ENCODE data around the gene STX10.
"Not testable (repeated sequence)": the region's sequence is repeated elsewhere in the genome, so short reads cannot be mapped to it uniquely, and the experiment has no call there.

STX10 gene

GRCh38 chr19:13181747-13182388 lies 31.7 kb upstream of the STX10 start:
- no peak overlapping the region for H3K27ac ChIP-seq (ENCODE audit: insufficient read depth, low read length, poor library complexity, severe bottlenecking)
- DNase-seq = no peak
- H3K36me3 ChIP-seq (ENCODE audit: control insufficient read depth, insufficient read depth, low read length) = no peaks in the 10 kb centered on the region
- H3K9me3 ChIP-seq (ENCODE audit: control insufficient read depth, low read length) = no peaks in the 10 kb centered on the region
- peaks cover 10% of the 10 kb centered on the region for H3K4me1 ChIP-seq (ENCODE audit: control insufficient read depth, insufficient read depth, low read length, poor library complexity, severe bottlenecking)
- no peak overlapping the region for H3K4me3 ChIP-seq (ENCODE audit: insufficient read depth, low read depth, low read length, poor library complexity, severe bottlenecking)
- H3K27me3 ChIP-seq (replicated peaks; ENCODE audit: control insufficient read depth, insufficient read depth, low read length, poor library complexity, severe bottlenecking) = no peaks in the 10 kb centered on the region

DNA sequence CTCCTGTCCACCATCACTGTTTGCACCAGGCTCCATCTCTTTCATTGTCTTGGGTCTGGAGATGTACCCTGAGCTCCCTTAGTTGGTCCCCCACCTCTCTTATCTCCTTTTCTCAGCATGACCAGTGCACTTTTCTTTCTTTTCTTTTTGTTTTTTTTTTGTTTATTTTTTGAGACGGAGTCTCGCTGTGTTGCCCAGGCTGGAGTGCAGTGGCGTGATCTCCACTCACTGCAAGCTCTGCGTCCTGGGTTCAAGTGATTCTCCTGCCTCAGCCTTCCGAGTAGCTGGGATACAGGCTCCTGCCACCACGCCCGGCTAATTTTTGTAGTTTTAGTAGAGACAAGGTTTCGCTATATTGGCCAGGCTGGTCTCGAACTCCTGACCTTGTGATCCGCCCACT lies 28.1 kb upstream of the STX10 start:
- H3K4me3 ChIP-seq (ENCODE audit: insufficient read depth, low read depth, low read length, poor library complexity, severe bottlenecking); H3K9me3 ChIP-seq (ENCODE audit: control insufficient read depth, low read length); H3K36me3 ChIP-seq (ENCODE audit: control insufficient read depth, insufficient read depth, low read length); H3K27me3 ChIP-seq (replicated peaks; ENCODE audit: control insufficient read depth, insufficient read depth, low read length, poor library complexity, severe bottlenecking); DNase-seq; H3K27ac ChIP-seq (ENCODE audit: insufficient read depth, low read length, poor library complexity, severe bottlenecking): not testable (repeated sequence)
- H3K4me1 ChIP-seq (ENCODE audit: control insufficient read depth, insufficient read depth, low read length, poor library complexity, severe bottlenecking) = peaks cover 16% of the 10 kb centered on the region

GRCh38 chr19:13177584-13177983 lies 27.4 kb upstream of the STX10 start:
- not testable (repeated sequence) for H3K27me3 ChIP-seq (replicated peaks; ENCODE audit: control insufficient read depth, insufficient read depth, low read length, poor library complexity, severe bottlenecking); H3K9me3 ChIP-seq (ENCODE audit: control insufficient read depth, low read length); DNase-seq; H3K36me3 ChIP-seq (ENCODE audit: control insufficient read depth, insufficient read depth, low read length); H3K4me3 ChIP-seq (ENCODE audit: insufficient read depth, low read depth, low read length, poor library complexity, severe bottlenecking); H3K27ac ChIP-seq (ENCODE audit: insufficient read depth, low read length, poor library complexity, severe bottlenecking)
- H3K4me1 ChIP-seq (ENCODE audit: control insufficient read depth, insufficient read depth, low read length, poor library complexity, severe bottlenecking) = peaks cover 23% of the 10 kb centered on the region

- Histone ChIP-seq H3K27me3 (replicated peaks; ENCODE audit: control insufficient read depth, insufficient read depth, low read length, poor library complexity, severe bottlenecking) (no peaks in the 10 kb centered on the region), H3K4me1 (ENCODE audit: control insufficient read depth, insufficient read depth, low read length, poor library complexity, severe bottlenecking) (peaks cover 28% of the 10 kb centered on the region), H3K9me3 (ENCODE audit: control insufficient read depth, low read length) (no peaks in the 10 kb centered on the region), H3K4me3 (ENCODE audit: insufficient read depth, low read depth, low read length, poor library complexity, severe bottlenecking) (no peak overlapping the region), H3K36me3 (ENCODE audit: control insufficient read depth, insufficient read depth, low read length) (no peaks in the 10 kb centered on the region), H3K27ac (ENCODE audit: insufficient read depth, low read length, poor library complexity, severe bottlenecking) (peak overlapping the region; percentile 17)
- DNase-seq = no peak
Measured at GRCh38 chr19:13176345-13176744, 26.2 kb upstream of the STX10 start.

- H3K27ac ChIP-seq (ENCODE audit: insufficient read depth, low read length, poor library complexity, severe bottlenecking) = peak overlapping the region; percentile 76
- H3K36me3 ChIP-seq (ENCODE audit: control insufficient read depth, insufficient read depth, low read length) = no peaks in the 10 kb centered on the region
- H3K27me3 ChIP-seq (replicated peaks; ENCODE audit: control insufficient read depth, insufficient read depth, low read length, poor library complexity, severe bottlenecking) = no peaks in the 10 kb centered on the region
- H3K4me1 ChIP-seq (ENCODE audit: control insufficient read depth, insufficient read depth, low read length, poor library complexity, severe bottlenecking) = peaks cover 56% of the 10 kb centered on the region
- H3K9me3 ChIP-seq (ENCODE audit: control insufficient read depth, low read length) = no peaks in the 10 kb centered on the region
- DNase-seq = no peak
- peak overlapping the region; percentile 41 for H3K4me3 ChIP-seq (ENCODE audit: insufficient read depth, low read depth, low read length, poor library complexity, severe bottlenecking)
Measured at GRCh38 chr19:13173139-13173737, 23.1 kb upstream of the STX10 start.

DNA sequence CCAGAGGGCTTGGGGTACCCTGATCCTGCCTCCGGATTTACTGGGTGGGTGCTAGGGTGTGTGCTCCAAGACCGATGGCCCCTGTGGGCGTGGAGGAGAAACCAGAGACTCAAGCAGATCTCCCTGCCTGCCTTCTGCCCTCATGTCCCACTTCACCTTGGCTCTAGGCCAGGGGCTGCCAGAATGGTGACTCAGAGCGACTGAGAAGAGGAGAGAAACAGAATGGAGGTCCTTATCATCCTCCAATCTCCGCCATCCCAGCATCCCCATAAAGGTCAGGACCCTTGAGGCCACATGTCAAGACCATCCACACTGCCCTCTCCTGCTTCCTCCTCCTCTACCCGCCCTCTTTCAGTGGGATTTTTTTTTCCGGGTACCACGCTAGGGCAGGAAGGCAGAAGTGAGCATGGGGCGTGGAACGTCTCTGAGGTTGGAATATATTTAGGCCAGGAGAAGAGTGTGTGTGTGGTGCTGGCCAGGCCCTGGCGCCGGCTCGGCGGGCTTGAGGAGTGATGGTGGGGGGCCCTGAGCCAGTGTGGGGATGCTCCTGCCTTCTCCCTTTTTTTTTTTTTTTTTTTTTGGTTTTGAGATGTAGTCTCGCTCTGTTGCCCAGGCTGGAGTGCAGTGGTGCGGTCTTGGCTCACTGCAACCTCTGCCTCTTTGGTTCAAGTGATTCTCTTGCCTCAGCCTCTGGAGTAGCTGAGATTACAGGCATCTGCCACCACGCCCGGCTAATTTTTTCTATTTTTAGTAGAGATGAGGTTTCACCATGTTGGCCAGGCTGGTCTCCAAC lies 22.4 kb upstream of the STX10 start:
- peak; percentile 61 to 73 (median 68) for DNase-seq
- Histone ChIP-seq H3K9me3 (ENCODE audit: control insufficient read depth, low read length) (no peaks in the 10 kb centered on the region), H3K27ac (ENCODE audit: insufficient read depth, low read length, poor library complexity, severe bottlenecking) (peak overlapping the region; percentile 76), H3K27me3 (replicated peaks; ENCODE audit: control insufficient read depth, insufficient read depth, low read length, poor library complexity, severe bottlenecking) (no peaks in the 10 kb centered on the region), H3K4me1 (ENCODE audit: control insufficient read depth, insufficient read depth, low read length, poor library complexity, severe bottlenecking) (peaks cover 56% of the 10 kb centered on the region), H3K4me3 (ENCODE audit: insufficient read depth, low read depth, low read length, poor library complexity, severe bottlenecking) (peak overlapping the region; percentile 41), H3K36me3 (ENCODE audit: control insufficient read depth, insufficient read depth, low read length) (no peaks in the 10 kb centered on the region)

DNA sequence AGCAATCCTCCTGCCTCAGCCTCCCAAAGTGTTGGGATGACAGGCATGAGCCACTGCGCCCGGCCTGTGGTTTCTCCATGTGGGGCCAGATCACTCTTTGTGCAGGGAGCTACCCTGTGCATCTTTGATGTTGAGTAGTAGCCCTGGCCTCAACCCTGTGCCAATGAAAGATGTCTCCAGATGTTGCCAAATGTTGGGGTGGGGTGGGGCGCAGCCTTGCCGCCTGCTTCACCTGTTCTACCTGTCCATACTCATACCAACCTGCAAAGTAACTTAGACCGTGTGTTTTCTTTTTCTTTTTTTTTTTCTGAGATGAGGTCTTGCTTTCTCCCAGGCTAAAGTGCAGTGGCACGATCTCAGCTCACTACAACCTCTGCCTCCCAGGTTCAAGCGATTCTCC lies 21.0 kb upstream of the STX10 start:
- Histone ChIP-seq H3K4me1 (ENCODE audit: control insufficient read depth, insufficient read depth, low read length, poor library complexity, severe bottlenecking) (peaks cover 62% of the 10 kb centered on the region), H3K36me3 (ENCODE audit: control insufficient read depth, insufficient read depth, low read length) (no peaks in the 10 kb centered on the region), H3K4me3 (ENCODE audit: insufficient read depth, low read depth, low read length, poor library complexity, severe bottlenecking) (no peak overlapping the region), H3K27ac (ENCODE audit: insufficient read depth, low read length, poor library complexity, severe bottlenecking) (peak overlapping the region; percentile 48), H3K27me3 (replicated peaks; ENCODE audit: control insufficient read depth, insufficient read depth, low read length, poor library complexity, severe bottlenecking) (no peaks in the 10 kb centered on the region), H3K9me3 (ENCODE audit: control insufficient read depth, low read length) (no peaks in the 10 kb centered on the region)
- no peak for DNase-seq

DNA sequence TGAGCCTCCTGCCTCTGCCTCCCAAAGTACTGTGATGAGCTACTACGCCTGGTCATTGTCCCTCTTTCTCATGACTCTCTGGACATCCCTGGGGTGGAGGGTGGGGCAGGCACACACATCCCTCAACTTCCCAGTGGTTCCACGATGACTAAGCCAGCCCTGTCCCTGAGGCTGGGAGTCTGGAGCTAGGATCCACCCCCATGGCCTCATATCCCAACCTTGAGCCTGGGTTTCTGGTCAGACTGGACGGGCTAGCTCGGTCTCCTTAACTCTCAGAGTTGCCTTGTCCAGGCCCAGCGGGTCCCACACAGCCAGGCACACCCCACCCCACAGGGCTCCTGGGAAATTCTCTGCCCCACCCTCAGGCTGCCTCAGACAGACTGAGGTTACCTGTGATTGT lies 19.6 kb upstream of the STX10 start:
- peak overlapping the region; percentile 78 for H3K27ac ChIP-seq (ENCODE audit: insufficient read depth, low read length, poor library complexity, severe bottlenecking)
- no peak for DNase-seq
- H3K36me3 ChIP-seq (ENCODE audit: control insufficient read depth, insufficient read depth, low read length) = no peaks in the 10 kb centered on the region
- H3K9me3 ChIP-seq (ENCODE audit: control insufficient read depth, low read length) = no peaks in the 10 kb centered on the region
- peaks cover 71% of the 10 kb centered on the region for H3K4me1 ChIP-seq (ENCODE audit: control insufficient read depth, insufficient read depth, low read length, poor library complexity, severe bottlenecking)
- no peaks in the 10 kb centered on the region for H3K27me3 ChIP-seq (replicated peaks; ENCODE audit: control insufficient read depth, insufficient read depth, low read length, poor library complexity, severe bottlenecking)
- peak overlapping the region; percentile 22 for H3K4me3 ChIP-seq (ENCODE audit: insufficient read depth, low read depth, low read length, poor library complexity, severe bottlenecking)

- not testable (repeated sequence) for DNase-seq; H3K36me3 ChIP-seq (ENCODE audit: control insufficient read depth, insufficient read depth, low read length); H3K4me3 ChIP-seq (ENCODE audit: insufficient read depth, low read depth, low read length, poor library complexity, severe bottlenecking); H3K27me3 ChIP-seq (replicated peaks; ENCODE audit: control insufficient read depth, insufficient read depth, low read length, poor library complexity, severe bottlenecking); H3K9me3 ChIP-seq (ENCODE audit: control insufficient read depth, low read length); H3K27ac ChIP-seq (ENCODE audit: insufficient read depth, low read length, poor library complexity, severe bottlenecking)
- H3K4me1 ChIP-seq (ENCODE audit: control insufficient read depth, insufficient read depth, low read length, poor library complexity, severe bottlenecking) = peaks cover 78% of the 10 kb centered on the region
Measured at GRCh38 chr19:13166151-13166550, 16.0 kb upstream of the STX10 start.
